Coronary artery (tissue), 2 donors: ENCODE measurements around the gene ZNF576.
"Not testable (repeated sequence)": the region's sequence is repeated elsewhere in the genome, so short reads cannot be mapped to it uniquely, and the experiment has no call there.

Experiments
- DNase-seq: peaks from one replicate; pipeline ENCODE4 v3.0.0-alpha.2; 2017; ENCODE audit warnings: low spot score
- H3K27ac ChIP-seq, 2 donors: fragments of 200-600 bp; sonication (generic); one replicate each; pipeline ENCODE4 v1.5.1; 2016 to 2019
- H3K4me3 ChIP-seq: fragments of 200-600 bp; sonication (generic); 2 replicates; pipeline ENCODE4 v1.5.1; 2016; ENCODE audit warnings: mild to moderate bottlenecking, moderate library complexity
- TF ChIP-seq, protein P1 (sequence below): fragments of 200-600 bp; sonication (generic); IDR thresholded peaks from one replicate; pipeline ENCODE4 v1.5.1; 2019; ENCODE audit warnings: antibody characterized with exemption

The ZNF576 gene

DNA sequence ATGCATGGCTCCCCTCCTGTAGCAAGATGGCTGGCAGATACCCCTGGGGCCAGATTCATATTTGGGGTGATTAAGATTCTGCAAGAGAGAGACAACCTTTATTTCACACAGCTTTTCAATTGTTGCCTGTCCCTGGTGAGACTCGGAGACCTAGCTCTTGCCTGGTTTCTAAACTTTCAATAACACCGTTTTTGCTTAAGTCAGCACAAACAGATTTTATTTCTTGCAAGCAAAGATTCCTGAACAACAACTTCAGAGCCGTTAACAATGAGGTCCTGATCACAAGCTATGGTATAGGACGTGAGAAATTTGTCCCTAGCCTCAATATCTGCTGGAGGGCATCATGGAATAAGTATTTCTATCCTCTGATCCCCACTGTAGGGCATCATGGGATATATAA, 46.1 kb downstream of the ZNF576 start:
- Histone ChIP-seq H3K27ac (no peak overlapping the region), H3K4me3 (no peak overlapping the region)
- TF ChIP-seq, protein P1, sequence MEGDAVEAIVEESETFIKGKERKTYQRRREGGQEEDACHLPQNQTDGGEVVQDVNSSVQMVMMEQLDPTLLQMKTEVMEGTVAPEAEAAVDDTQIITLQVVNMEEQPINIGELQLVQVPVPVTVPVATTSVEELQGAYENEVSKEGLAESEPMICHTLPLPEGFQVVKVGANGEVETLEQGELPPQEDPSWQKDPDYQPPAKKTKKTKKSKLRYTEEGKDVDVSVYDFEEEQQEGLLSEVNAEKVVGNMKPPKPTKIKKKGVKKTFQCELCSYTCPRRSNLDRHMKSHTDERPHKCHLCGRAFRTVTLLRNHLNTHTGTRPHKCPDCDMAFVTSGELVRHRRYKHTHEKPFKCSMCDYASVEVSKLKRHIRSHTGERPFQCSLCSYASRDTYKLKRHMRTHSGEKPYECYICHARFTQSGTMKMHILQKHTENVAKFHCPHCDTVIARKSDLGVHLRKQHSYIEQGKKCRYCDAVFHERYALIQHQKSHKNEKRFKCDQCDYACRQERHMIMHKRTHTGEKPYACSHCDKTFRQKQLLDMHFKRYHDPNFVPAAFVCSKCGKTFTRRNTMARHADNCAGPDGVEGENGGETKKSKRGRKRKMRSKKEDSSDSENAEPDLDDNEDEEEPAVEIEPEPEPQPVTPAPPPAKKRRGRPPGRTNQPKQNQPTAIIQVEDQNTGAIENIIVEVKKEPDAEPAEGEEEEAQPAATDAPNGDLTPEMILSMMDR = no peak
- DNase-seq = no peak

DNA sequence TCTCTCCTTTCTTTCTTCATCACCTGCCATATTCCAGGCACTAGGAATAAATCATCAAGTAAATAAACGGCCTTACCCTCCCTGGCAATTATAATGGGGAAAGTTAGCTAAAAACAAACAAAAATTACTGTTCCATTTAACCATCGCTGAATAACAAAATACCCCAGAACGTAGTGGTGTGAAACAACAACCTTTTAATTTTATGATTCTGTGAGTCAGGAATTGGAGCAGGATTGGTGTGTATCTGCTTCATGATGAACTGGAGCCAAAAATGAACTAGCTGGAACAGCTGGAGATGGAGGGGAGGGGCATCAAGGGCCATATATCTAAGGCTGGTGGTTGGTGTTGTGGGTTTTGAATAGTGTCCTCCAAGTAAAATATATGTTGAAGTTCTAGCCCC, 46.9 kb downstream of the ZNF576 start:
- Histone ChIP-seq H3K4me3 (no peak overlapping the region), H3K27ac (no peak overlapping the region)
- DNase-seq = no peak
- TF ChIP-seq, protein P1 = no peak

DNA sequence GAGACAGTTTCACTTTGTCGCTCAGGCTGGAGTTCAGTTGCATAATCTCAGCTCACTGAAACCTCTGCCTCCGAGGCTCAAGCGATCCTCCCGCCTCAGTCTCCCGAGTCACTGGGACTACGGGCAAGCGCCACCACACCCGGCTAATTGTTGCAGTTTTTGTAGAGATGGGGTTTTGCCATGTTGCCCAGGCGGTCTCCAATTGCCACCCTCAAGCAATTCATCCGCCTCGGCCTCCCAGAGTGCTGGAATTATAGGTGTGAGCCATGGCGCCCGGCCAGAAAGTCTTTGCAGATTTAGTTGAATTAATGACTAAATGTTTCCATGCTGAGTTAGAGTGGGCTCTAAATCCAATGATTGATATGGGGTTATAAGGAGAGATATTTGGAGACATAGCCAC, 47.8 kb downstream of the ZNF576 start:
- TF ChIP-seq, protein P1 = no peak
- H3K4me3 ChIP-seq = no peak overlapping the region
- no peak for DNase-seq
- no peak overlapping the region for H3K27ac ChIP-seq

DNA sequence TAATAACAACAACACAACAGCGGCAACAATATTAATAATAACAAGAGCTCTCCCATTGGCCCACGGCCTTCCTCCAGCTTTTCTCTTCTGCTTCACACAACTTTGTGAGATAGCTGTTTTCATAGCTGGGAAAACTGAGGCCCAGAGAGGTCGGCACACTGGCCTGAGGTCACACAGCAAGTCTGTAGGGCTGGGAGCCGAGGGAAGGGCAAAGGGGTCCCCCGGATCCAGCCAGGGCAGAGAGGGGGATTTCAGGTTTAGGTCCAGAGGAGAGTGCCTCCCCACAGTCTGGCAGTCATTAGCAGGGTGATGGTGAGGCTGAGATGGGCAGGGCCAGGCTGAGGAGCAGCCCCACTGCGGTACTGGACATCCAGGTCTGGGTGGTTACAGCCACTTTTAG, 52.2 kb downstream of the ZNF576 start:
- no peak for DNase-seq
- Histone ChIP-seq H3K4me3 (no peak overlapping the region), H3K27ac (no peak overlapping the region)
- TF ChIP-seq, protein P1 = no peak

DNA sequence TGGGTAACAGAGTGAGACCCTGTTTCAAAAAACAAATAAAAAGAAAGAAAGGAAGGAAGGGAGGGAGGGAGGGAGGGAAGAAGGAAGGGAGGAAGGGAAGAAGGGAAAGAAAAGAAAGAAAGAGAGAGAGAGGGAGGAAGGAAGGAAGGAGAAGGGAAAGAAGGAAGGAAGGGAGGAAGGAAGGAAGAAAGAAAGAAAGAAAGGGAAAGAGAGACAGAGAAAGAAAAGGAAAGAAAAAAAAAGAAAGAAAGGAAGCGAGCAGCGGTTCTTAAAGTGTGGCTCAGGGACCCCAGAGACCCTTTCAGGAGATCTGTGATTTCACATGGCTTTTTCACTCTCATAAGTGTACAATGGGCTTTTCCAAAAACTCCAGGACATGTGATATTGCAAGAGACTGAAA, 53.1 kb downstream of the ZNF576 start:
- Histone ChIP-seq H3K27ac (no peak overlapping the region), H3K4me3 (no peak overlapping the region)
- no peak for DNase-seq
- TF ChIP-seq, protein P1 = no peak

DNA sequence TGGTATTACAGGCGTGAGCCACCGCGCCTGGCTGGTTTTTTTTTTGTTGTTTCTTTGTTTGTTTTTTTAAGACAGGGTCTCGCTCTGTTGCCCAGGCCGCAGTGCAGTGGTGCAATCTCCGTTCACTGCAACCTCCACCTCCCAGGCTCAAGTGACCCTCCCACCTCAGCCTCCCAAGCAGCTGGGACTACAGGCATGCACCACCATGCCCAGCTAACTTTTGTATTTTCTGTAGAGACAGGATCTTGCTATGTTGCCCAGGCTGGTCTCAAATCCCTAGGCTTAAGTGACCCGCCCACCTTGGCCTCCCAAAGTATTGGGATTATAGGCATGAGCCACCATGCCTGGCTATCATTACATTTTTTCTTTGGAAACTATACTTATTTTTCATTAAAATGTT, 53.9 kb downstream of the ZNF576 start:
- not testable (repeated sequence) for DNase-seq, H3K27ac ChIP-seq, H3K4me3 ChIP-seq
